BJ (cell line): ENCODE measurements around the gene BLCAP. TPM values are rescaled to one million over a fixed set of nuclear protein-coding genes. Genes with fewer than 3 reads are reported as not detected.

Source experiments
- CTCF ChIA-PET: fragments of 350-600 bp; formaldehyde crosslinking; extraction: SDS; loops from one replicate; lab custom pipeline; 2021; ENCODE audit warnings: antibody characterized with exemption, inconsistent platforms; lab: Yijun Ruan, JAX
- POLR2A ChIA-PET: fragments of 300-600 bp; sonication (Branson Sonifier 250); formaldehyde crosslinking; extraction: SDS; loops from one replicate; lab custom pipeline; 2021; ENCODE audit warnings: antibody characterized with exemption; lab: Charles Lee
- DNase-seq: peaks from one replicate; pipeline ENCODE4 v3.0.0-alpha.2; 2011; ENCODE audit warnings: low read depth
- H3K27me3 ChIP-seq: 2 replicates; pipeline ENCODE4 v1.6.0; 2011; ENCODE audit warnings: low read length; ENCODE audit not compliant: control insufficient read depth, insufficient read depth
- H3K36me3 ChIP-seq: 2 replicates; pipeline ENCODE4 v1.5.1; 2011; ENCODE audit warnings: low read length; ENCODE audit not compliant: control insufficient read depth, insufficient read depth
- H3K4me3 ChIP-seq: 2 replicates; pipeline ENCODE4 v1.5.1; 2011; ENCODE audit warnings: low read depth, mild to moderate bottlenecking, control low read depth, low read length
- polyA plus RNA-seq: library from polyadenylated mRNA; depleted of rRNA; stranded (reverse); fragments of >200 nt; gene quantifications from 2 replicates; pipeline ENCODE4 v1.2.3, GENCODE V29; 2011
- TF ChIP-seq, protein P1 (sequence below): IDR thresholded peaks from 2 replicates; pipeline ENCODE4 v1.5.1; 2011; ENCODE audit warnings: low read depth, mild to moderate bottlenecking, control low read depth, inconsistent platforms, low read length, moderate library complexity; ENCODE audit not compliant: insufficient read depth

Gene BLCAP
- polyA plus RNA-seq, 1 experiment: 98.7 TPM

DNA sequence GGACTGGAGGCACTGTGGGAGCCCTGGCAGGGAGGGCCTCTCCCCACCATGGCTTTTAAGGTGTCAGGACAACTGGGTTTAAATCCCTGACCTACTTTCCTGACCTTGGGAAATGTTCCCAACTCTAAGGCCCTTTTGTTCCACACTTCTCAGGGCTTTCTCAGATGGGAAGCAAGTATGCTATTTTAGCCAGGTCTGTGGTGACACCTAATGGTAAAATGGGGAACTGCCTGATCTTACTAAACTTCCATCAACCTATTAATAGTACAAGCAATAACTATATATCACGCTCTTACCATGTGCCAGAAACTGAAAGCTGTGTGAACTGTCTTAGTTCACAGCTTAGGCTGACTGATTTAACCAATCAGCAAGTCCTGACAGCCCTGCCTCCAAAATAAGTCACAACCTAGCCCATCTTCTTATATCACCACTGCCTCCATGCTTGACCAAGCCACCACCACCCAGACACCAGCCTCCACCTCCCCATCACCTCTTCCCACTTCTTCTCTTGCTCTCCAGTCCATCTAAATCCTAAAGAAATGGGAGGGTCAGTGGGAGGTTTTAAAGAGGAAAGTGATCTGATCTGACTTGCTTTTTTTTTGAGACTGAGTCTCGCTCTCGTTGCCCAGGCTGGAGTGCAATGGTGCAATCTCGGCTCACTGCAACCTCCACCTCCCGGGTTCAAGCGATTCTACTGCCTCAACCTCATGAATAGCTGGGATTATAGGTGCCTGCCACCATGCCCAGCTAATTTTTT is 6.9 kb upstream of the BLCAP start:
- ChIA-PET CTCF (interaction anchor here (0.7 to 7.1 kb wide), 19 partner anchors 7 to 344 kb away, joined by 3 to 74 read pairs (median 4); no protein-coding TSS in a partner anchor), POLR2A (no interaction called here)
- TF ChIP-seq, protein P1, sequence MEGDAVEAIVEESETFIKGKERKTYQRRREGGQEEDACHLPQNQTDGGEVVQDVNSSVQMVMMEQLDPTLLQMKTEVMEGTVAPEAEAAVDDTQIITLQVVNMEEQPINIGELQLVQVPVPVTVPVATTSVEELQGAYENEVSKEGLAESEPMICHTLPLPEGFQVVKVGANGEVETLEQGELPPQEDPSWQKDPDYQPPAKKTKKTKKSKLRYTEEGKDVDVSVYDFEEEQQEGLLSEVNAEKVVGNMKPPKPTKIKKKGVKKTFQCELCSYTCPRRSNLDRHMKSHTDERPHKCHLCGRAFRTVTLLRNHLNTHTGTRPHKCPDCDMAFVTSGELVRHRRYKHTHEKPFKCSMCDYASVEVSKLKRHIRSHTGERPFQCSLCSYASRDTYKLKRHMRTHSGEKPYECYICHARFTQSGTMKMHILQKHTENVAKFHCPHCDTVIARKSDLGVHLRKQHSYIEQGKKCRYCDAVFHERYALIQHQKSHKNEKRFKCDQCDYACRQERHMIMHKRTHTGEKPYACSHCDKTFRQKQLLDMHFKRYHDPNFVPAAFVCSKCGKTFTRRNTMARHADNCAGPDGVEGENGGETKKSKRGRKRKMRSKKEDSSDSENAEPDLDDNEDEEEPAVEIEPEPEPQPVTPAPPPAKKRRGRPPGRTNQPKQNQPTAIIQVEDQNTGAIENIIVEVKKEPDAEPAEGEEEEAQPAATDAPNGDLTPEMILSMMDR: peak; percentile 76
- DNase-seq: no peak
- H3K27me3 ChIP-seq: peaks cover 2% of the 10 kb centered on the region; the same call in 1 of the 2 replicates
- H3K4me3 ChIP-seq: no peak overlapping the region
- no peaks in the 10 kb centered on the region for H3K36me3 ChIP-seq

DNA sequence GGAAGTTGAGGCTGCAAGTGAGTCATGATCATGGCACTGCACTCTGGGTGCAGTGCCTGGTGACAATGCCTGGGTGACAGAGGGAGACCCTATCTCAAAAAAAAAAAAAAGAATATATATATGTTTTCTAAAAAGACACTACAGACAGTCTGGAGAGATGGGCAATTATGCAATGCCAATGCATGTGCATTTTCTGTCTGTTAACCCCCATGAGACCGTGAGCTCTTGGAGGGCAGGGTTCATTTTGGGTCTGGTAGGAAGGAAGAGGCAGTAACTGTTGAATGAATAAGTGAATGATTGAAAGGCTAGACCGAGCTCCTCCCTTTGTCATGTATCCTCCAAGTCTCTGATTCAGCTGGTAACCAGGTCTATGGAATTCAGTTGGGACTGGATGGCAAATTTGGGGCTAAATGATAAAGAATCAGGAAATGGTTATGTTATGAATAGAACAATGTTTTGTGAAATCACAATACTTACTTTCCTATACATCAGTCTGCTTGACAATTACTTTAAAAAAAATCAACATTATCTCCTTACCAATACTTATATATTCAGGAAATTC is 5.6 kb upstream of the BLCAP start:
- DNase-seq: no peak
- TF ChIP-seq, protein P1: no peak
- POLR2A ChIA-PET: no interaction called here
- CTCF ChIA-PET: interaction anchor here (0.7 to 7.1 kb wide), 15 partner anchors 9 to 342 kb away, joined by 3 to 74 read pairs (median 4); no protein-coding TSS in a partner anchor
- Histone ChIP-seq H3K27me3 (peaks cover 2% of the 10 kb centered on the region; the same call in 1 of the 2 replicates), H3K4me3 (no peak overlapping the region), H3K36me3 (no peaks in the 10 kb centered on the region)

DNA sequence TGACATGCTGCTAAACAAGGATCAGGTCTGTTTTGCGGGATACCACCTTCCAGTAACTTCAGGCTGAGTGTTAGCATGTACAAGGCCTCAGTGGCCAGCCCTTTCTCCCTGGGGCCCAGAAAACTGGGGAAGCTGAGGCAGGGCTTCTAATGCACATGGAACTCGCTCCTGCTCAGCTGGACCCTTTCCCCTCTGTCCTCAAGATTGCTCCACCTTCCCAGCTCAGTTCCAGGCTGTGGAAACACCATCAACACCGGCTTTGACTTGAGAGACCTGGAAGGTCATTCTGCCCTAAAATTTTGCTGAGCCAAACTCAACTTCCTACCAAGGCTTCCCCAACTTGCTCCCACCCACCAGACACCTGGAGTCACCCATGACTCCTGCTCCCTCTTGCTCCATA is 4.2 kb upstream of the BLCAP start:
- DNase-seq: no peak
- Histone ChIP-seq H3K4me3 (no peak overlapping the region), H3K36me3 (no peaks in the 10 kb centered on the region), H3K27me3 (peaks cover 2% of the 10 kb centered on the region; the same call in 1 of the 2 replicates)
- CTCF ChIA-PET: interaction anchor here (1.3 to 7.1 kb wide), 3 partner anchors 251 to 336 kb away, joined by 6 to 74 read pairs (median 45); no protein-coding TSS in a partner anchor
- POLR2A ChIA-PET: no interaction called here
- TF ChIP-seq, protein P1: no peak

DNA sequence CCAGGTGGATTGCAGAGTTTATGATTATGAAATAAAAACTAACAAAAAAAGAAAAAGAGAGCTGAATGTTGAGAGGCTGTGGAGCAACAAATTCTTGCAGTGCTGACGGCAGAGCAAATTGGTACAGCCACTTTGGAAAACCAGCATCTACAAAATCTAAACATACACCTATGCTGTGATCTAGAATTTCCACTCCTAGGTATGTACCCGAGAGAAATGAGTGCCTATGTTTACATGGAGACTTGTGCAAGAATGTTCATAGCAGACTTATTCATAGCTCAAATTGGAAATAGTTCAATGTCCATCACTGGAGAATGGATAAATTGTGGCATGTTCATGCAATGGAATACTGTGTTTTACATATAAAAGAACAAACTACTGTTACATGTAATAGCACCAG is 3.0 kb upstream of the BLCAP start:
- no peak for DNase-seq
- no peaks in the 10 kb centered on the region for H3K27me3 ChIP-seq
- H3K4me3 ChIP-seq: no peak overlapping the region
- POLR2A ChIA-PET: interaction anchor here (0.6 kb wide), 1 partner anchor 905 kb away, joined by 3 read pairs; the partner anchor contains the start of gene SNHG17
- H3K36me3 ChIP-seq: no peaks in the 10 kb centered on the region
- TF ChIP-seq, protein P1: no peak
- CTCF ChIA-PET: interaction anchor here (1.1 to 7.1 kb wide), 6 partner anchors 34 to 335 kb away, joined by 3 to 74 read pairs (median 6); no protein-coding TSS in a partner anchor
